Measurements from ENCODE around the gene CTCF. TPM values are rescaled to one million over a fixed set of nuclear protein-coding genes. Genes with fewer than 3 reads are reported as not detected.

Gene CTCF
- total RNA-seq, 1 donor from 2014 or later, result 54.6 TPM

DNA sequence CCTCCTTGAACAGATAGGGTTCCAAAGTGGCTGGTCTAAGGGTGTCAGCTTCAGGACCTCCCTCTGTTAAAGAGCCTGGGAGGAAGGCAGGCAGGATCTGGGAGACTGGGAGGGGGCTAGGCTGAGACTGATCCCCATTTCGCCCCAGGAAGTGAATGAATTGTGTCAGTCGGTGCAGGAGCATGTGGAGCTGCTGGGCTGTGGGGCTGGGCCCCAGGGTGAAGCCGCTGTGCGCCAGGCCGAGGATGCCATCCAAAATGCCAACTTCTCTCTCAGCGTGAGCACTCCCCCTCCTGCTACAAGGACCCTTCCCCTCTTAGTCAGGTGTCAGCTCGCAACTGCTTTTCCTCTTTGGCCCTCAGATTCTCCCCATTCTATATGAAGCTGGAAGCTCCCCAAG lies 88.7 kb downstream of the CTCF start:
- no peak for DNase-seq (ENCODE audit: low spot score)

DNA sequence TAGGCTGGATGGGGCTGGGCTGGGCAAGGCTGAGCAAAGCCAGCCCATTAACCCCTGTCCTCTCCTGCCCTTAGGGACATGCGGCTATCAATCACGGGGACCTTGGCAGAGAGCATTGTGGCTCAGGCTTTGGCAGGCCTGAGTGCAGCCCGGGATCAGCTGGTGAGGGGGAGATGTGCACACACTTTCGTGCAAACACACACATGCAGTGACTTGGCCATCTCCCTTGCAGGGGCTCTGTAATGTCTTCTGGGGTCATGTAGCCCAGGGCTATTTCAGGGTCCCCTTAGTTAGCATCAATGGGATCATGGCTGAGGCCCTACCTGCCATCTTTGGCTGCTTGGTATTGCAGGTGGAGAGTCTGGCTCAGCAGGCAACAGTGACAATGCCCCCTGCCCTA lies 89.5 kb downstream of the CTCF start:
- DNase-seq (ENCODE audit: low spot score), result no peak

DNA sequence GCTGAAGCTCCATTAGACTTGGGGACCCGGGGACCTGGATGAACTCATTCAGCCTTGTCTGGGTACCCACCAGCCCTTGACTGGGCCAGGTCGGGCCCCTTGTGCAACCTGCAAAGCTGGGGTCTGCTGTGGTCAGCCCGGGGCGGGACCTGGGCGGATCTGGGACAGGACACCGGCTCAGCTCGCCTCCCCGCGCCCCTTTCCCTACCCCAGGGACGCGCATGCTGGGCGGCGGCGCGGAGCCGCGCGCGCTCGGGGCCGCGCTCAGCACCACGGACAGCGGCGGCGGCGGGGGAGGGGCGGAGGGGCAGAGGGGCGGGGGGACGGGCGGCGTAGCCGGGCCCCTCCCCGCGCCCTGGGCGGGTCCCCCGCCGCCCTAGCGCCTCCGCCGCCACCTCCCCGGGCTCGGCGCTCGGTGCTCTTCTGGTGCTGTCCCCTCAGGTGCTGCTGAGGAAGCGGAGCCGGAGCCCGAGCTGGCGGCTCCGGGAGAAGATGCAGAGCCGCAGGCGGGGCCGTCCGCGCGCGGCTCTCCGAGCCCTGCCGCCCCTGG lies 90.3 kb downstream of the CTCF start:
- no peak for DNase-seq (ENCODE audit: low spot score)

DNA sequence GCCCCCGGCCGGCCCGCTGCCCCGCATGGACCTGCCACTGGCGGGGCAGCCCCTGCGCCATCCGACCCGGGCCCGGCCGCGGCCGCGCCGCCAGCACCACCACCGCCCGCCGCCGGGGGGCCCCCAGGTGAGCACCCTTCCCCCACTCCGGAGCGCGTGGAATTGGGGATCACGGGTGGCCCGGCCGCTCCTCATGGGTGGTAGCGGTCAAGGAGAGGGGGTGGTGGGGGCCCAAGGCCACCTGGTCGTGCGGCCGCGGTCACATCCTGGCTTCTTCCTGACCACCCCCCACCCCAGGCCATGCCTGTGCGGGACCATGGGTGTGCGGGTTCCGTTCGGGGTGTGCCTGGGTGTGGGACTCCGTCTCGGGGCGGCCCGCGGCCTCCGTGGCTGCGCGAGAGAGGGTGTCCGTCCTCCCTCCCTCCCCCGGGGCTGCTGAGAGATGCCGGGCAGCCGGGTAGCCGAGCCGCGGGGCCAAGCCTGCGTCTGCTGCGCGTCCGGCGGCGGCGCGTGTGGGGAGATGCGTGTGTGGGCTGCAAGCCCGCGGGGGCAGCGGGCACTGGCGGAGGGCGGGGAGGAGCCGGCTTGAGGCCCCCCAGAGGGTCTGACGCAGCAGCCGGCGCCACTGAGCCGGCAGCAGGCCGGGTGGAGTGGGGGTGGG lies 90.9 kb downstream of the CTCF start:
- no peak for DNase-seq (ENCODE audit: low spot score)

DNA sequence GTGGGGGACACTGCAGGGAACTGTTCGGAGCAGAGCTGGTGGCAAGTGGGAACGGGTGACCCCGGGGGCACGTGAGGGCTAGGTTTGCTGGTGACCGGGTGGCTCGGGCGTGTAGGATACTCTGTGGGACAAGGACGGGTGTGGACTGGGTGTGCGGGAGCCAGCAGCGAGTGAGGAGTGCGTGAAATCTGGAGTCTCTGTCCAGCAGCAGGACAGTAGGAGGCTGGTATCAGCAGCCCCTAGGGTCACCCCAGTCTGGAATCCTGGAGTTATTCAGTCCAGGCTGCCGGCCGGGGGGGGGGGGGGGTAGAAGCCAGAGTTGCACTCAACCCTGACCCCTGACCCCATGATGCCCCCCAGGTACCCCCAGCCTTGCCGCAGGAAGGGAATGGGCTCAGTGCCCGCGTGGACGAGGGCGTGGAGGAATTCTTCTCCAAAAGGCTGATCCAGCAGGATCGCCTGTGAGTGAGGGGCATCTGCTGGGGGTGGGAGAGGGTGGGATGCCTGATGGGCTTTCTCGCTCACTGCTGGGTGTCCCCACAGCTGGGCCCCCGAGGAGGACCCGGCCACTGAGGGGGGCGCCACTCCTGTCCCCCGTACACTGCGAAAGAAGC lies 91.6 kb downstream of the CTCF start:
- DNase-seq (ENCODE audit: low spot score), result no peak

DNA sequence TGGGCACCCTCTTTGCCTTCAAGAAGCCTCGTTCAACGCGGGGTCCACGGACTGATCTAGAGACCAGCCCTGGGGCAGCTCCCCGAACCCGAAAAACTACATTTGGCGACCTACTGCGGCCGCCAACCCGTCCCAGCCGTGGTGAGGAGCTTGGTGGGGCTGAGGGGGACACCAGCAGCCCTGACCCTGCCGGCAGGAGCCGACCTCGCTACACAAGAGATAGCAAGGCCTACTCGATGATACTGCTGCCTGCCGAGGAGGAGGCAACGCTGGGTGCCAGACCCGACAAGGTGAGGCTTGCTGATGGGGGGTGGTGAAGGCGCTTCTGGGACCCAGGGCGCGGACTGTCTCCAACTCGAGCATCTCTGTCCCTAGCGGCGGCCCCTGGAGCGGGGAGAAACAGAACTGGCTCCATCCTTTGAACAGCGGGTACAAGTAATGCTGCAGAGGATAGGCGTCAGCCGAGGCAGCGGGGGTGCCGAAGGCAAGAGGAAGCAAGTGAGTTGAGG lies 92.1 kb downstream of the CTCF start:
- DNase-seq (ENCODE audit: low spot score), result no peak

DNA sequence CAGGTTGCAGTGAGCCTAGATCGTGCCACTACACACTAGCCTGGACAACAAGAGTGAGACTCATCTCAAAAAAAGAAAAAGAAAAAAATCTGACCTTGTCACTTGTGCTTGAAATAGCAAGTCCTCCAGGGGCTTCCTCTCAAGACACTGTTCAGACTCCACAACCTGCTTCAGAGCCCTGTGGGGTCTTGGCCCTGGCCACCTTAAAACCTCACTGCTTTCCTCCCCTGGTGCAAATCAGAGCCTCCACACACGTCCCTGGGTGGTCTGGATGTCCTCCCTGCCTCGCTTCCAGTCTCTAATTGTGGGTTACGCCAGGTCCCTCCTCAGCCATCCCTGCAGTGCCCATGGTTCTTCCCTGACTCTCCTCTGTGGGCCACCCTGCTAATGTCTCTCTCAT lies 93.0 kb downstream of the CTCF start:
- DNase-seq (ENCODE audit: low spot score), result no peak

DNA sequence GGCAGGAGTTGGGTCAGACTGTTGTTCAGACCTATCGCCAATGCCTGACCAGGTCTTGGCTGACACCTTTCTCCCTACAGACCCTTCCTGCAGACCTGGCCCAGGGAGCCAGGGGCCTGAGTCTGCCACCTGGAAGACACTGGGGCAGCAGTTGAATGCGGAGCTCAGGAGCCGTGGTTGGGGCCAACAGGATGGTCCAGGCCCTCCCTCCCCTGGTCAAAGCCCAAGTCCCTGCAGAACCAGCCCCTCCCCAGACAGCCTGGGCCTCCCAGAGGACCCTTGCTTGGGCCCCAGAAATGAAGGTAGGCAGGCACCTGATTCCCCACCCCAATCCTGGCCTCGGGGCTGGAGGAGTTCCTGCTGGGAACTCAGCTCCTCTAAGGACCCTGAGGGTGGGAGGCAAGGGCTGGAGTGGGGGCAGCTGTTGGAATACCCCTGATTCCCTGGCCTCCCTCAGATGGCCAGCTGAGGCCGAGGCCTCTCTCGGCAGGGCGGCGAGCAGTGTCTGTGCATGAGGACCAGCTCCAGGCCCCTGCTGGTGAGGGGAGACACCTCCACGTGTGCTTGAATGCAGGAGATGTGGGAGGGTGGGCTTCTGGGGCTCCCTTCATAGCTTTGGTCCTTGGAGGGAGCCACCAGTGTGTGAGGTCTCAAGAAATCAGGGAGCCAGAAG lies 94.2 kb downstream of the CTCF start:
- no peak for DNase-seq (ENCODE audit: low spot score)

DNA sequence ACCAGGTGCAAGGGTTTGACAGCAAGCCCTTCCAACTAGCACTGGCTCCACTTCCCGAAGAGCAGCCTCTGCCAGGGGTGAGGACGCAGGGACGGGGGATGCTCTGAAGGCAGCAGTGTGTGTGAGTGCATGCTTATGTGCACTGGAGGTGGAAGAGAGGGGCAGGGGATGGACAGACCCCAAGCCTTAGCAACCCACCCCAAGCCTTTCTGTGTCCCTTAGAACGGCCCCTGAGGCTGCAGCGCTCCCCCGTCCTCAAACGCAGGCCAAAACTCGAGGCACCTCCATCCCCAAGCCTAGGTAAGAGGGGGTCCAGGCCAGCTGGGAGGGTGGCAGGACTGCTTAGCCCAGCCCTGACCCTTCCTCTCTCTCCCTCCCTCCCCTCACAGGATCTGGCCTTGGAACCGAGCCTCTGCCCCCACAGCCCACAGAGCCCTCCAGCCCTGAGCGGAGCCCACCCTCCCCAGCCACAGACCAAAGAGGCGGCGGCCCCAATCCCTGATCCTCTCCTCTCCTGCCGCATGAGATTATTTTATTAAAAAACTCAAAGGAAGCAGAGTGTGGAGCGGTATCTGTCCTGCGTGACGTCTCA lies 94.8 kb downstream of the CTCF start:
- no peak for DNase-seq (ENCODE audit: low spot score)

DNA sequence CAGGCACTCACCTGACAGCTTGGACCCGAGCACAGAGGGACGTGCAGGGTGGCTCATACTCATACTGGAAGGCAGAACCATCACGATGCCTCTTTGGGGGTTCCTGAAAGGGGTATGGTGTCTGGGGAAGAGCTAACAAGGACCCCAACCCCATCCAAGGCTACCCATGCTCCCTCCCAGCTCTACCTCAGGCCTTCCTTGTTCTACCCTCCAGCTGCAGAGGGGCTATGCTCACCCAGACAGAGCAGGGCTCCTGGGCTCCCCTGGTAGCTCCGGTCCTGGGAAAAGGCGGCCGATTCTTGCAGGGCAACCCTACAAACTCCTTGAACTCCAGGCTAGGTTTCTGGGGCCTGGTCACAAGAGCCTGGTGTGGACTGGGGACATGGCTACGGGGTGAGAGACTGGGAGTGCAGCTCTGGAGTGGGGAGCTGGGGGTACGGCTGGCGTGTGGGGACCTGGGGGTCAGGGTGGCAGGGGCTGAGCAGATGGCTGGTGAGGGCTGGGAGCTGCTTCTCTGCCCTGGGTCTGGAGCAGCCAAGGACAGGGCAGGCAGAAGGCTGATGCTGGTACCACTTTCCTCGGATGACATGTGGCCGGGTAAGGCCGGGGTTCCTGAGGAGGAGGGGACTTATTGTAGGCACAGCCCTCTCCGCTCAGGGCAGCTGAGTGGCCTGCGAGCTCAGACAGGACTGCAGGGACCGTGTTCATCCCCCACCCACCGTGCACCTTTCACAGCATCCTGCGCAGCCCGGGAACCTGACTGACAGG lies 95.6 kb downstream of the CTCF start:
- no peak for DNase-seq (ENCODE audit: low spot score)

DNA sequence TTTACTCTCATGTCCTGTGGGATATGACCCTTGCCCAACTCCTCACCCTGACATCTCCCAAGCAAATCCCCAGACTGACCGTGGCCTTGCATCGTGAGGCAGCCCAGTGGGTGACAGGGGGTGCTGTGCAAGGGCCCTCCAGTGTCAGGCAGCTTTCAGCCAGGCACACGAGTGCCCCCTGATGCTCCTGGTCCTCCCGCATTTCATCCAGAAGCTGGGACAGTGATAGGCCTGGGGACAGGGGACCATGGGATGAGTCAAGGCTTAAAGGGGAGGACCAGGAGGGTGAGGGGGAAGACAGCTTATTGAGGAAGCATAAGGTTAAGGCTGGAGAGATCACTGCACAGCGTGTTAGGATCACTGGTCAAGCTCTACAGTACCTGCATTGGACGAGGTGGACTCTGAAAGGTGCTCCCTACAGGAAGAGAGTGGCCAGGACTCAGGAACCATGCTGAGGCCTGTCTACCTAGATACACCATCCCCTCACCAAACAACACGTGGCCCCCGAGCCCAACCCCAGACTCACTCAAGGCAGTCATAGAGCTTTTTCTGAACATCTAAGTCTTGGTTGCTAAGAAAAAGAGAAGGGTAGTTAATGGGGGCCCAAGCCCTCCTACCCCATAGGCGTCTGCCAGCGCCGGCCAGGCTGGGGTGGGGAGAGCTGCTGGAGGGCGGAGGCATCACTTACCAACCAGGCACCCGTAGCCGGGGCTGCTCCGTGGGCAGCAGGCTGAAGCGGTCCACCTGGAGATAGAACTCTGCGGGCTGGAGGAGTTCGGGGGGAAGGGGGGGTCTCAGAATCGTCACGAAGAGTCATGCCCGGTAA lies 96.7 kb downstream of the CTCF start:
- DNase-seq (ENCODE audit: low spot score), result no peak

DNA sequence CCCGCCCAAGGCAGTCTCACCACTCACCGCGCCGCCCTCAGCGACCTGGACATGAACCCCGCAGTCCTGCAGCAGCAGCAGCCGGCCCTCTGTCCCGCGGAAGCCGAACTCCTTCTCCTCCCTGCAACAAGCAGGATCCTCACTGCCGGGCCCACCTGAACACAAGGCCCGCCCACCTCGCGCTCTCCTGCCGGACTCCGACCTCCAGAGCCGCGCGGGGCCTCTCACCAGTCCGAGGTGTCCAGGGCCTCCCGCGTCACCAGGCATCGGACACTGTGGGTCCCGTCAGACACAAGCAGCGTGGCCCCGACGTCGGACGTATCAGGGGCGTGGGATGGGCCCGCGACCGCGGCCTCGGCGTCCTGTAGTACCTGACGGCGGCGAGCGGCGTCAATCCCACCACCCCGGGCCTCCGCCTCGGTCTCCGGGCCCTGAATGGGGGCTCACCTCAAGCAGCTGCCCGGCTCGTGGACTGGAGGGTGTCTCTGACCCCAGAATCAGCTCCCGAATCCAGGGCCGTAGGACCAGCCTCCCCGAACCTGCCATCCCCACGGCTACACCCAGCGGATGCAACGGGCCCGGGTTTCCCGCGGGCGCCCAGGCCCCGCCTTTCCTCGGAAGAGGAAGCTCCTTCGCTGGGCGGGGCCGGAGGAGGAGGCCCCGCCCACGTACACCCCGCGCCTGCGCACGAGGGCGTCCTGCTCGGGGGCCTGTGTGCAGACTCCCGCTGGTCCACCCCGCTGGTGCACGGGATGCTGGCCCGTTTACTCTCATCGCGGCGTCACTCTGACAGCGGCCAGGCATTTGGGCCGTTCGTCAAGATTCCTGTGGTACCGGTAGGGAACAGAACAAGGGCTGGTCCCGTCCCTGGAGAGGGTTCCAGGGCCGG lies 97.6 kb downstream of the CTCF start, which contains the start of gene ACD:
TSS of gene ACD (minus strand) at position 586 of the 889 bp plus-strand sequence. CDS start at position 546, 40 bp downstream.
- peak; percentile 90 for DNase-seq (ENCODE audit: low spot score)

DNA sequence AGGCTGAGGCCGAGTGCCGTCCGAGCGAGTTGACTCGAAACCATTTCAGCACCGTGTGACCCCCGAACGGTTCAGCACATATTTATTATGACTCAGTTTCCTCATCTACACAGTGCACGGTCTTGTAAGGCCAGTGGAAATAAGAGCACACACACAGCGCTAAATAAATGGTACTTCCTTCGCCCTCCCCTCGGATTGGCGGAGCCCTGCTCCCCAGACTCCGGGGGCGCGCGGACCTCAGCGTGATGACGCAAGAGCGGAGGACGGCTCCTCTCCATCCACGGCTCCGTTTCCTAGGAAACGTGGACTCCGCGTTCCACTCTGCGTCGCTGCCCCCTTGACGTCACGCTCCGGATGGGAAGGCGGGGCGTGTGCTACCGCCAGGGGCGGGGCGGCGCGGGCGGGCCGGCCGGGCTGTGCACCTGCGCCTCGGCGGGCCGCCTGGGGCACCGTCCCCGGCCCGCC lies 98.3 kb downstream of the CTCF start, which contains the start of gene PARD6A:
TSS of gene PARD6A (plus strand) at position 397 of the 465 bp plus-strand sequence. CDS start 79 bp downstream, outside the sequence.
- DNase-seq (ENCODE audit: low spot score), result peak; percentile 93

DNA sequence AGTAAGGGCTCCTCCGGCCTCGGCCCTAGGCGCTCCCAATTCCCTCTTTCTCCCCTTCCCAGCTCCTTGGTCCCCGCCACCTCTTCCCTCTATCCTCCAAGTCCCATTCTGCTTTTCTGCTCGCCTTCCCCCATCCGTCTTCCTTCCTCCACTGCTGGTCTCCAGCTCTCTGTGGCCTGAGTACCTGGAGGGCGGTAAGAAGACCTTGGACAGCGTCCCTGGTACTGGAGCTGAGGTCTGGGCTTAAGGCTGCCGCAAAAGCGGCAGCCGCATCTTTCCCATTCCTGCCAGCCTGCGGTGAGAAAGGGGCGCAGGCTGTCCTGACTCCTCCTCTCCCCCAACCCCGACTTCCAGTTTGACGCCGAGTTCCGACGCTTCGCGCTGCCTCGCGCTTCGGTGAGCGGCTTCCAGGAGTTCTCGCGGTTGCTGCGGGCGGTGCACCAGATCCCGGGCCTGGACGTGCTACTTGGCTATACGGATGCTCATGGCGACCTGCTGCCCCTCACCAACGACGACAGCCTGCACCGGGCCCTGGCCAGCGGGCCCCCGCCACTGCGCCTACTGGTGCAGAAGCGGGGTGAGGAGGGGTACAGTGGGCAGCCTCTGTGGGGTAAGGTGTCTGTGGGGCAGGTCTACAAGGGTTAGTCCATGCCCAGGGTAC lies 98.9 kb downstream of the CTCF start:
- no peak for DNase-seq (ENCODE audit: low spot score)

DNA sequence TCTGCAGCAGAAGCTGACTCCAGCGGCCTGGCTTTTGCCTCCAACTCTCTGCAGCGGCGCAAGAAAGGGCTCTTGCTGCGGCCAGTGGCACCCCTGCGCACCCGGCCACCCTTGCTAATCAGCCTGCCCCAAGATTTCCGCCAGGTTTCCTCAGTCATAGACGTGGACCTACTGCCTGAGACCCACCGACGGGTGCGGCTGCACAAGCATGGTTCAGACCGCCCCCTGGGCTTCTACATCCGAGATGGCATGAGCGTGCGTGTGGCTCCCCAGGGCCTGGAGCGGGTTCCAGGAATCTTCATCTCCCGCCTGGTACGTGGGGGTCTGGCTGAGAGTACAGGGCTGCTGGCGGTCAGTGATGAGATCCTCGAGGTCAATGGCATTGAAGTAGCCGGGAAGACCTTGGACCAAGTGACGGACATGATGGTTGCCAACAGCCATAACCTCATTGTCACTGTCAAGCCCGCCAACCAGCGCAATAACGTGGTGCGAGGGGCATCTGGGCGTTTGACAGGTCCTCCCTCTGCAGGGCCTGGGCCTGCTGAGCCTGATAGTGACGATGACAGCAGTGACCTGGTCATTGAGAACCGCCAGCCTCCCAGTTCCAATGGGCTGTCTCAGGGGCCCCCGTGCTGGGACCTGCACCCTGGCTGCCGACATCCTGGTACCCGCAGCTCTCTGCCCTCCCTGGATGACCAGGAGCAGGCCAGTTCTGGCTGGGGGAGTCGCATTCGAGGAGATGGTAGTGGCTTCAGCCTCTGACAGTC lies 99.7 kb downstream of the CTCF start:
- DNase-seq (ENCODE audit: low spot score), result no peak

DNA sequence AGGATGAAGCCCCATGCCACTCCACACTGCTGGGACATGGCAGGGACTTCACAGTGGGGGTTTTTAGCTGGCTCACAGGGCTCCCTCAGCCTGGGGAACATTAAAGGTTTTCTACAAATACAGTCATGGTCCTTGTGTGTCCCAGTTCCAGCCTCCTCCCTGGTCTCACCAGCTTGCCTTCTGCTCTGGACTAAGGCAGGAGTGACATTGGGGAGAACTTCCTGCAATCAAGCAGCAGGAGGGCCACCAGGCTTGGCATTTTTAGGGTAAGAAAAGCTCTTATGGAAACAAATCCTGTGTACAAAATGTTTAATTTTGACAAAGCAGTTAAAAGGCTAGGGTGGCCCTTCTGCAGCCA lies 100.3 kb downstream of the CTCF start:
- no peak for DNase-seq (ENCODE audit: low spot score)

DNA sequence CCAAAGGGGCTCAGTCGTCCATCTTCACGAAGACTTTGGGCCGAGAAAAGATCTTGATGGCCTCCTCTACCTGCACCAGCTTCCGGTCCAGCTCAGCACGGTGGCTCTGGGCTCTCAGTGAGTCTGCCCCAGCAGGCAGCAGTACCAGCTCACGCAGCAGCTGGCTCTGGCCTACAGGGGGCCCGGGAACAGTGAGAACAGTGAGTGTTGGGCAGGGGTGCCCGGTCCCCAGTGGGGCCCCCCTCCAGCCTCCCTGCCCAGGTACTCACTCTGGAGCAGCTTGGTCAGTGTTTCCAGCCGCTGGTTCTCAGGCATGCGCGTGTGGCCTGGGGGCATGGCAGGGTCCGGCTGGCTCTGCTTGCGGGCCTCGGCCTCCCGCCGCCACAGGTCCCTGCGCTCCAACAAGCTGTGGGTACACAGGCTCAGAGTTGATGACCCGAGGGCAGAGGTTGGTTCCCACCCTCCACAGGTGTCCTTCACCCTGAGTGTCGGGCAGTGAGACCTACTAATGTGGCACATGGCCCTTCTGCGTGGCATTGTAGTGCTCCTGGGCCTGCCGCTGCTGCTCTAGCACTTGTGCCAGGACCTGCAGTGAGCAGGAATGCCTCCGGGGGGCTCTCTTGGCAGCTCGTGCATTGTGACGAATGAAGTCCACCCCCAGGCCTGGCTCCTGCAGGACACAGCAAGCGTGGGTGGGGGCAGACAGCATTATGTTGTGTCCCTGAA lies 101.0 kb downstream of the CTCF start:
- DNase-seq (ENCODE audit: low spot score), result no peak

All from ureter (tissue), 1 donor.